Measurements from ENCODE around the gene KRTAP6-2.

DNA sequence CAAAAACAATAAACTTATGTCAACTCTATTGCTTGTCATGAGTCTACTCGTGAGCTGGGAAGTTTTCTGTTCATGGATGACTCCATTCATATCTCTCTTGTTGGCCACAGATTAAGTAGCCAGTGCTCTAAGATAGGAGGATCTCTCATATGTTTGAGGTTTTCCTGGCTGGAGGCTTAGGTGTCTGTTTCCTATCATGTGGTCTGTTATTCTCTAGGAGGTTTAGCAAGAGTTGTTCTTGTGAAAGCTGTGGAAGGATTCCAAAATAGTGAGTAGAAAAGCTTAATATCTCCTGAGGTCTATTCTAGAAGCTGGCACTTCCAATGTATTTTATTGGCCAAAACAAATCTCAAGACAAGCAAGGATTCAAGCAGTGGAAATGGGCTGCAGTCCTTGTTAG is 30.5 kb upstream of the KRTAP6-2 start:
- TF ChIP-seq, protein P1, sequence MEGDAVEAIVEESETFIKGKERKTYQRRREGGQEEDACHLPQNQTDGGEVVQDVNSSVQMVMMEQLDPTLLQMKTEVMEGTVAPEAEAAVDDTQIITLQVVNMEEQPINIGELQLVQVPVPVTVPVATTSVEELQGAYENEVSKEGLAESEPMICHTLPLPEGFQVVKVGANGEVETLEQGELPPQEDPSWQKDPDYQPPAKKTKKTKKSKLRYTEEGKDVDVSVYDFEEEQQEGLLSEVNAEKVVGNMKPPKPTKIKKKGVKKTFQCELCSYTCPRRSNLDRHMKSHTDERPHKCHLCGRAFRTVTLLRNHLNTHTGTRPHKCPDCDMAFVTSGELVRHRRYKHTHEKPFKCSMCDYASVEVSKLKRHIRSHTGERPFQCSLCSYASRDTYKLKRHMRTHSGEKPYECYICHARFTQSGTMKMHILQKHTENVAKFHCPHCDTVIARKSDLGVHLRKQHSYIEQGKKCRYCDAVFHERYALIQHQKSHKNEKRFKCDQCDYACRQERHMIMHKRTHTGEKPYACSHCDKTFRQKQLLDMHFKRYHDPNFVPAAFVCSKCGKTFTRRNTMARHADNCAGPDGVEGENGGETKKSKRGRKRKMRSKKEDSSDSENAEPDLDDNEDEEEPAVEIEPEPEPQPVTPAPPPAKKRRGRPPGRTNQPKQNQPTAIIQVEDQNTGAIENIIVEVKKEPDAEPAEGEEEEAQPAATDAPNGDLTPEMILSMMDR (conservative IDR thresholded peaks at IDR 0.05 in 1 of 2, IDR thresholded peaks at IDR 0.05 in 1 of 2; ENCODE audit: extremely low read depth in 1 of 2, insufficient read depth in 1 of 2, low read depth in 1 of 2, low read length in 2 of 2), result no peak
- TF ChIP-seq EZH2 (IDR thresholded peaks at IDR 0.05; ENCODE audit: borderline replicate concordance, low read length), result no peak
